ENCODE results near the gene NAP1L4.
A peak's percentile ranks its signal among the peaks of the same experiment; 100 is the strongest.
"Not testable (repeated sequence)": the region's sequence is repeated elsewhere in the genome, so short reads cannot be mapped to it uniquely, and the experiment has no call there.

The NAP1L4 gene

DNA sequence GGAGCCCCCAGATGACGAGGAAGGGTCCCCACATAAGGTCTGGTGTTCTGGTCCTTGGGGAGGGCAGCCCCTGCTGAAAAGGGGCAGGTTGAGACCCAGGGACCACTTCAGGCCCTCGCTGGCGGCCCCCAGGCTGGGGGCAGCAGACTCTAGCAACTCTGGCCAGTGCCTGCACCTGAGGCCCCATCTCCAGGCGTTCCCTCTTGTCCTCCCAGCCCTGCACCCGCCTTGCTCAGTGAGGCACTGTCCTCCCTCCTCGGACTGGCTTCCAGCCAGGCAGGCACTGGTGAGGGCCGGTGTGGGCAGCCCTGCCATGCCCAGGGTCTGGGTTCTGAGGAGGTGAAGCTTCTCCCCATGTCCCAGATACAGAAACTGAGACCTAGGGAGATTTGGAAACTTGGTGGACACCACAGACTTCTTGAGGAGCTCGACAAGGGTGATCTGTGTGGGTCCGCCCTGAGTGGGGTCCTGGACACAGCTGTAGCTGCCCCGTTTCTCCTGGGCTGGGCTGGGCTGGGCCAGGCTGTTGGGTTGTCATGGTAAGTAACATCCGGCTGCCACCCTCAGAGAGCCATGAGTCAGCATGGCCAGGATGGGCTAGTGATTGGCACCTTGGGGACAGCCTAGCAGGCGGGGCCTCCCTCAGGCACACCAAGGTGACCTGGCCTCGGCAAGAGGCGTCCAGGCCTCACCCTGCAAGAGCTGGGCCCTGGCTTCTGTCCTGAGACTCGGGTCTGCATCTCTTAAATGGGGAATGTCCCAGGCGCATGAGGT is 51.8 kb downstream of the NAP1L4 start:
- DNase-seq (ENCODE audit: low read depth in 1 of 2, low spot score in 1 of 2): no peak

DNA sequence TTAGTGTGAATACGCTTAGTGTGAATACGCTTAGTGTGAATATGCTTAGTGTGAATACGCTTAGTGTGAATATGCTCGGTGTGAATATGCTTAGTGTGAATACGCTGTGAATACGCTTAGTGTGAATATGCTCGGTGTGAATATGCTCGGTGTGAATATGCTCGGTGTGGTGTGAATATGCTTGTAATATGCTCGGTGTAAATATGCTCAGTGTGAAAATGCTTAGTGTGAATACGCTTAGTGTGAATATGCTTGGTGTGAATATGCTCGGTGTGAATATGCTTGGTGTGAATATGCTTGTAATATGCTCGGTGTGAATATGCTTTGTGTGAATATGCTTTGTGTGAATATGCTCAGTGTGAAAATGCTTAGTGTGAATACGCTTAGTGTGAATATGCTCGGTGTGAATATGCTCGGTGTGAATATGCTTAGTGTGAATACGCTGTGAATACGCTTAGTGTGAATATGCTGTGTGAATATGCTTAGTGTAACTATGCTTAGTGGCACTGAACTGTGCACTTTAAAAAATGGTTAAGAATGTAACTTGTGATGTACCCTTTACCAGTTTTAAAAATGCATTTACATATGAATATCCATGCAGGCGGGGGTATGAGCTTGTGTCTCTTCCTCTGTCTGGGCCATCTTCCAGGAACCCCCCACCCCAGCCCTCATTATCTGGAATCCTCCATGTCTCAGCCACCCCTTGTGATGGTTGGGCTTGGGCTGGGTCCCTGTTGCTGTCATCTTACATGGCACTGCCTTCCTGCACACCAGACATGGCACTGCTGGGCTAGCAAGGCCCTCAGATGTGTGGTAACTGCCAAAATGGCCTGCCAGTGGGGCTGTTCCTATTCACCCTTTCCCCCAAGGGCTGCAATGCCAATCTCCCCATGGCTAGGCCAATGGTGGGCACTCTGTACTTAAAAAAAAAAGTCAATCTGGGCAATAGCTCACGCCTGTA is 53.4 kb downstream of the NAP1L4 start:
- DNase-seq (ENCODE audit: low read depth in 1 of 2, low spot score in 1 of 2): not testable (repeated sequence)

DNA sequence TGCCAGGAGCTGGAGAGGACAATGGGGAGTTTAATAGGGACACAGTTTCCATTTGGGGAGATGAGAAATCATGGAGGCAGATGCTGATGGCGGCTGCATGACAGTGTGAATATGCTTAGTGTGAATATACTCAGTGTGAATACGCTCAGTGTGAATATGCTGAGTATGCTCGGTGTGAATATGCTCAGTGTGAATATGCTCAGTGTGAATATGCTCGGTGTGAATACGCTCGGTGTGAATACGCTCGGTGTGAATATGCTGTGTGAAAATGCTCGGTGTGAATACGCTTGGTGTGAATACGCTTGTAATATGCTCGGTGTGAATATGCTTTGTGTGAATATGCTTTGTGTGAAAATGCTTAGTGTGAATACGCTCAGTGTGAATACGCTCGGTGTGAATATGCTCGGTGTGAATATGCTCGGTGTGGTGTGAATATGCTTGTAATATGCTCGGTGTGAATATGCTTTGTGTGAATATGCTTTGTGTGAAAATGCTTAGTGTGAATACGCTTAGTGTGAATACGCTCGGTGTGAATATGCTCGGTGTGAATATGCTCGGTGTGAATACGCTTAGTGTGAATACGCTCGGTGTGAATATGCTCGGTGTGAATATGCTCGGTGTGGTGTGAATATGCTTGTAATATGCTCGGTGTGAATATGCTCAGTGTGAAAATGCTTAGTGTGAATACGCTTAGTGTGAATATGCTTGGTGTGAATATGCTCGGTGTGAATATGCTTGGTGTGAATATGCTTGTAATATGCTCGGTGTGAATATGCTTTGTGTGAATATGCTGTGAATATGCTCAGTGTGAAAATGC is 54.3 kb downstream of the NAP1L4 start:
- DNase-seq (ENCODE audit: low read depth in 1 of 2, low spot score in 1 of 2): not testable (repeated sequence)

DNA sequence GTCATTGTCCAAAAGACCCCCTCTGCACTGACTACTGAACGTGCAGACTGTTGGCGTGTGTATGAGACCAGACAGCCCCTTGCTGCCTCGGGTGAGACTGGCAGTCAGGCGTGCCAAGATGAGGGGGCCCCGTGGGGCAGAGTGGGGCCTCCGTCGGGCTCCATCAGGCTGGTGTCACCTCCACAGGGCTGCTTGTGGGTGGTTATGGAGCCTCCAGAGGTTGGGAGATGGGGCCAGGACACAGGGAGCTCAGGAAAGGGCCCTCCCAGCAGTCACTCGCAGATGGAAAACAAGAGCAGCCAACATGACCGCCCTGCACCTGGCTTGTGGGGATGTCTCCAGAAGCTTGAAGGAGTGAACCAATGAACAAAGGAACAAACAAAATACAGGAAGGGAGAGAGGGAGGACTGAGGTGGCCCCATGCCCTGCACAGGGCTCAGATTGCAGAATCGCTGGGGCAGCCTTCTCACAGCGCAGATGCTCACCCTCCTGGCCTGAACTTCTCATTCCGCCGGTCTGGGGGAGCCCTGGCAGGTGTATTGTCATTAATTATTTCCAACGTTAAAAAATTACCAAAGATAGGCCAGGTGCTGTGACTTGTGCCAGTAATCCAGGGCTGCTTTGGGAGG is 57.4 kb downstream of the NAP1L4 start:
- no peak for DNase-seq (ENCODE audit: low read depth in 1 of 2, low spot score in 1 of 2)

DNA sequence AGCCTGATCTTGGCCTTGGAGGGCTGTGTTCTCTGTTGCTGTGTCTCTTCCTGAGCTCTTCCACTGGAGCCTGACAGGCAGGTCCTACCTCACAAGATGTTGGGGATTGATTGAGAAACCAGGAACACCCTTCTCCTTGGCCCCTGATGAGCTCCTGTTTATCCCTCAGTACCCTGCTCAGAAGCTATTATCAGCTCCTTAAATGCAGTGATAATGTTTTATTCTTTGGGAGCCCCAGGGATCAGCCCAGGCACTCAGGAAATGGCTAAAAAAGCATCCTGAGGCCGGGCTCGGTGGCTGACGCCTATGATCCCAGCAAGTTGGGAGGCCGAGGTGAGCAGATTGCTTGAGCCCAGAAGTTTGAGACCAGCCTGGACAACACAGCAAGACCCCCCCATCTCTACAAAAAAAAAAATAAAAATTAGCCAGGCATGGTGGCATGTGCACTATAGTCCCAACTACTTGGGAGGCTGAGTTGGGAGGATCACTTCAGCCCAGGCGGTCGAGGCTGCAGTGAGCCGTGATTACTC is 58.0 kb downstream of the NAP1L4 start:
- DNase-seq (ENCODE audit: low read depth in 1 of 2, low spot score in 1 of 2): no peak

DNA sequence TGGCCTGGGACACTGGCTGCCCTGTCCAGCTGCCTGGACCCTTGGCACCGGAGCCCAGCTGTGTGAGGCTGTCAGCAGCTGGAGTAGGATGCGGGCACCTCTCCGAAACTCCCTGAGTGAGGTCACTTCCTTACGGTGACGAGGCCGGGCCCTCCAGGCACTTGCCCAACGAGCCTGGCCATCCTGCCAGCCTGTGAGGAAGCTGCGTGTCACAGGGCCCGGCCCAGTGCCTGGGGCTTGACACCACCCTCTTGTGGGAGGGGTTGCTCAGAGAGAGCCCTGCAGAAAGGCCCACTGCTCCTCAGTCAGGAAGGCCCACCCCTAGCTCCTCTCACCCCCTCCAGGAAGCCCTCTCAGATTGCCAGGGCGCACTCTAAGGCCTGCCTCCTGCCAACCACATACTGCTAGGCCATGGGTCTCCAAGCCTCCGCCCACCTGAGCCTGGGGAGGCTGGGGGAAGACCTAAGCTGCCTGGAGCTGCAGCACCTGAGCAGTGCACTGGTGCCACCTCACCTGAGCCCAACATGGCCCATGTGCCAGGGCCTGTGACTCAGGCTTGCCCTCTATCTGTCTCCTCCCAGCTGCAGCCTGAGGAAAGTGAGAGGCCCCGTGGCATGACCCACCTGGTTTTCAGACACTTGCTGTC is 58.6 kb downstream of the NAP1L4 start:
- no peak for DNase-seq (ENCODE audit: low read depth in 1 of 2, low spot score in 1 of 2)

DNA sequence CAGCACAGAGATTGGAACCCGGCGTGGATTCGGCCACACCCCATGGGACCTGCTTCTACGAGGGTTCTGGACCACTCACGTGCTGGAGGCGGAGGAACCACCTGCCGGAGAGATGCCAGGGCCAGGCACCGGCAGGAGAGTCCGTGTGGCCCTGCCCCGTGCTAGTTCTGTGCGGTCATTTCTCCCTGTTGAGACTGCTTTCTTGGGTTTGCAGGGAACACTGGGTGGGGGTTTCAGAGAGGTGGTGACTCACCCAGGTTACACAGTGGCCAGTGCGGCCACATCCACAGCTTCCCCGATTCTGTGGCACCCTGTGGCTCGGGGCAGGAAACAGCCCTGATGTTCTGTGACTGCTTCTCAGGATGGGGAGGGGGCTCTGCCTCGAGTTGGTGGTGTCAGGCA is 59.3 kb downstream of the NAP1L4 start:
- DNase-seq (ENCODE audit: low read depth in 1 of 2, low spot score in 1 of 2): no peak

DNA sequence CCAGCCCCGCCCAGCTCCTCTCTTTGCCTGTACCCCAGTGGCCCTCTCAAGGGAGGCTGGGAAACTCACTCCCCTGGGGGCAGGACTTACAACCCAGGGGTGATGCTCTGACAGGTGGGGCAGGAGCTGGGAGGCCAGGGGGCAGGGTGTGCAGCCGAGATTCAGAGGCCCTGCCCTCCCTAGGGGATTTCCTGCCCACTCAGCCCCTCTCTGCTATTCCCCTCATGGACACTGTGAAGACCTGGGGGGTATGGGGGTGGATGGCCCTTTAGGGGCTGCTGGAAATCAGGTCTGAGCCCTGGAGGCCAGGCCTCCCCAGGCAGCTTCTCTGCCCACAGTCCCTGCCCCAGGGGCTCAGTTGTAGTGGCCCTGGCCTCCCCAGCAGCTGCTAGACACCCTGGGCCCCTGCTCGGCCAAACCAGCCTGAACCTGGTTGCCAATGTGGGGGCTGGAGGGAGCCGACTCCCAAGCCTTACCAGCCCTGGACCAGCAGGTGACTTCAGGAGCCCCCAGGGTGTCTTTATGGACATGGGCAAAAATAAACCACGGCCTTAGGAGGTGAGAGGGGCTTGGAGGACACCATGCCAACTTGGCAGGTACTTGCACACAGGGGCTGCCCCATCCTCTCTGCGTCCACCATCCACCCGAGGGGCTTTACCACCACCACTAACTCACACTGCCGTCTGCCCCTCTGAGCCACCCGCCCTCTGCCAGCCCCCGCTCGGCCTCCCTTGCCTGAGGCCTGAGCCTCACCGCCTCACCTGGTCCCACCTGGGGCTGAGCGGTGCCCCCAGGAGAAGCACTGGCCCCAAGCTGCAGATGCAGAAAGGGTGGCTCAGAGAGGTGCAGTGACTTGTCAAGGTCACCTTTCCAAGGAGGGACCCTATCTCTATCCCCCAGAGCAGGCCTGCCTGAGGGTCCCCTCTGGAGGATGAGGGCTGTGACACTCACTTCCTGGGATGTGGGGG is 60.1 kb downstream of the NAP1L4 start:
- no peak for DNase-seq (ENCODE audit: low read depth in 1 of 2, low spot score in 1 of 2)

DNA sequence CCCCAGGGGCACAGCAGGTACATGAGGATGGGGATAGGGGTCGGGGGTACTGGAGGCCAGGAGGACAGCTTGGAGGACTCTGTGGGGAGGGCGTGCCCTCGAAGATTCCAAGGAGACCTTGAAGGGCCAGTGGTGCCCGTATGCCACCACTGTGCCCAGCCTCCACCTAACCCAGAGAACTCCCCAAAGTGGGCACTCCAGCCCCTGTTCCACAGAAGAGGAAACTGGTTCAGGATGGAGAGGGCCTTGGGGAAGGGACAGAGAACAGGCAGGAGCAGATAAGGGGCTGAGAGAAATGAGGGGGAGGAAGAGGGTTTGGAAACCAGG is 60.7 kb downstream of the NAP1L4 start:
- no peak for DNase-seq (ENCODE audit: low read depth in 1 of 2, low spot score in 1 of 2)

DNA sequence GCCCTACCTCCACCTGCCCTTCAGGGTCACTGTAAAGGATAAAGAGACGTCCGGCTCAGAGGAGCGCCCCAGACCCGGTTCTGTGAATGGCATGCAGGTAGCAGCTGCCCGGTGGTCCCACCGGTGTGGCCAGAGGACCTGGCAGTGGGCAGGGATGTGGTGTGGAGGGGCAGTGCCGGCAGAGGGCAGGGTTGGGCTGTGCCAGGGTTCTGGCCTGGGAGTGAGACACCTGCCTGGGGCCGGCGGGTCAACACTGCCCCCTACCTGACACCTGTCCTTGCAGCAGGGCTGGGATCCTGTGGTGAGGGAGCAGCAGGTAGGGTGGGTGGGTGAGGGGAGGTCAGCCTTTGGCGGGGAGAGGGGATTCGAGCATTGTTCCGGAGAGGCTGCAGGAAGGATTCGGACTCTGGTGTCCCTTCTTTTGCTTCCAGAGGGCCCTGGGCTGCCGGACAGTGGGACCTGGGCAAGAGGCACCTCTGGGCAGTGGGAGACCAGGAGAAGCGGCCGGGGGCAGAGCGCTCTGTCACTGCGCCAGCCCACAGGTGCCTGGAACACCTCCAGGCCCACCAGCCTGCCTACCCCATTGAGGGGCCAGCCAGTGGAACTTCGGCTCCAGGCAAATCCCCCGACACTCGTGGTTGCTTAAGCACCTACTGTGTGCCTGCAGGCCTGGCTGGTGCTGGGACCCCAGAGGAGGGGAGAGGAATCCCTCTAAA is 61.3 kb downstream of the NAP1L4 start:
- no peak for DNase-seq (ENCODE audit: low read depth in 1 of 2, low spot score in 1 of 2)

DNA sequence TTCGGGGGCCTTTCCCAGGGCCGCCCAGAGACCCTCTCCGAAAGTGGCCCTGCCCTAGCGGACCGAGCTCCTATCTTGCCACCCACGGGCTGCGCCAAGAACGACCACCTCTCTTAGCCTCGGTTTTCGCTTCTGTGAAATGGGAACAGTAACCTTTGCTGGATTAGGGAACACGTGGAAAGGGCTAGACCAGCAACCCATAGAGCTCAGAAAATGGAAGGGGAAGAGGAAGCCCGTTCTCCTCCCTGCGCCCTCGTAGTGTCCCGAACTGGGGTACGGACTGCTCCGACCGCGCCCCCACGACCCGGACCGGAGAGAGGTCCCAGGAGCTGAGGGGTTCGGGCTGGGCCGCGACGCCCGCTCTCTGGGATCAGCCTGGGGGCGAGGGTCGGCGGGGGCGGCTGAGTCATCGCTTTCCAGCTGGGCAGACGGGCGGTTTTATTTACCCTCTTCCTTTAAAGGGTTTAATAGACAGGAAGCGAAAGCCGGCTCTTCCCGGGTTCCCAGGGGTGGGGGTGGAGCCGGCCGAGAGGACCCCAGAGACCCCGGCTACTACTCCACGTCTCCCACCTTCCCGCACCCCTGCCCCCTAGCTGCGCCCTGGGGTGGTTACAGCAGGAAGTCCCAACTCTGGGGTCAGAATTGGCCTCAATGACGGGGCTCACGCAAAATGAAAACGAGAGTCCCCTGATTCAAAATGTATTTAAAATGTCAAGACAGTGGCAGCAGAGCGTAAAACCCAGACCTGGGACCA is 62.0 kb downstream of the NAP1L4 start:
- DNase-seq (ENCODE audit: low read depth in 1 of 2, low spot score in 1 of 2): no peak

DNA sequence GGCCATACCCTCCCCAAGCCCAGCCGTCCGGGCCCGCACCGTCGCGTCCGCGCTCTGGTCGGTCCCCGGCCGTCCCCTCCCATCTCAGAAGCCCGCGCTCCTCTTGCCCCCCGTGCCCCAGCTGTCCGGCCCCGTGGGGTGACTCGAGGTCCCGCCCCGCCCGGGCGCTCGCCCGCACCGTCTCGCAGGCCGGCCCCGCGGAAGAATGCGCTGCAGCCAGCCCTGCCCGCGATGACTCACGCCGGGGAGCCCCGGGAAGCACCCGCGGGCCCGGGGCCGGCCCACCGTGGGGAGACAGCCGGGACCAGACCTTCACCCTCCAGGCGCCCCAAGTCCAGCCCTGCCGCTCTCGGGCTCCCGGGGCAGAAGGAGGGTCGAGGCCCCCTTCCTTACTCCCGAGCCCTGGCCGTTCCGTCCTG is 62.6 kb downstream of the NAP1L4 start:
- DNase-seq (ENCODE audit: low read depth in 1 of 2, low spot score in 1 of 2): no peak

DNA sequence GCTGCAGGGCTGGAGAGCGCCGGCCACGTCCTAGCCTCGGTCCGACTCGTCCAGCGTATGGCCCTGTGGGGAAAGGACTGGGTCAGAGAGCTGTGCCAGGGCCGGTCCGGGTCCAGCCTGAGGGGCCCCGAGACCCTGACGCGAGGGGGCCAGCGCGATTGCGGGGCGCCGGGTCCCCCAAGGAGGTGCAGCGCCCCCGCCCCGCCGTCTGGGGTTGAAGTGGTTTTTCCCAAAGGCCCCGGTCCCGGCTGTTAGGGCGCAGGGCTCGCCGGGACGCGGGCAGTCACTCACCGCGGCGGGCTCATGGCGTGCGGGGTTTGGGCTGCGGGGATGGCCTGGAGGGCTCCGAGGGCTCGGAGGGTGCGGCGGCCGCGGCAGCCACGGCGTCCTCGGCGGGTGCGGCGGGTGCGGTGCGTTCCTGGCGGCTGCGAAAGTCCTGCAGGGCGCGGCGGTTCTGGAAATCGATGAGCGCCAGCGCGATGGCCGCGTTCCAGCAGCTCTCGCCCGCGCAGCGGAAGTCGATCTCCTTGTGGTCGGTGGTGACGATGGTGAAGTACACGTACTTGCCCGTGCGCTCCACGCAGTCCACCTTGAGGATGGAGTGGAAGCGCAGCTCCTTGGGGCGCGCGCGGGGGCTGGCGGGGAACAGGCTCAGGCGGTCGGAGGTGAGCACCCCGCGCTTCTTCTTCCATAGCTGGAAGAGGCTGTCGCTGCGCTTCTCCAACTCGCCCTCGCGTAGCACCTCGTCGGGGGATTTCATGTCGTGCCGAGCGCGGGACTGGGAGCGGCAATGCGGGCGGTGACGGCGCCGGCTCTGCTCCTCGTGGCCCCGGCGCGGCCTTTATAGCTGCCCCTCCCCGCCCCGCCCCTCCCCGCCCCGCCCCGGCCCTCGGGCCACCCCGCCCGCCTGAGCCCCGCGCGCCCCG is 63.3 kb downstream of the NAP1L4 start, which contains the start of gene PHLDA2:
Gene PHLDA2, minus strand, starts transcription at position 816 of the 926 bp plus-strand sequence. Its CDS starts 56 bp downstream, at position 760.
- peak in 1 of 2 donors; percentile 39 for DNase-seq (ENCODE audit: low read depth in 1 of 2, low spot score in 1 of 2)

DNA sequence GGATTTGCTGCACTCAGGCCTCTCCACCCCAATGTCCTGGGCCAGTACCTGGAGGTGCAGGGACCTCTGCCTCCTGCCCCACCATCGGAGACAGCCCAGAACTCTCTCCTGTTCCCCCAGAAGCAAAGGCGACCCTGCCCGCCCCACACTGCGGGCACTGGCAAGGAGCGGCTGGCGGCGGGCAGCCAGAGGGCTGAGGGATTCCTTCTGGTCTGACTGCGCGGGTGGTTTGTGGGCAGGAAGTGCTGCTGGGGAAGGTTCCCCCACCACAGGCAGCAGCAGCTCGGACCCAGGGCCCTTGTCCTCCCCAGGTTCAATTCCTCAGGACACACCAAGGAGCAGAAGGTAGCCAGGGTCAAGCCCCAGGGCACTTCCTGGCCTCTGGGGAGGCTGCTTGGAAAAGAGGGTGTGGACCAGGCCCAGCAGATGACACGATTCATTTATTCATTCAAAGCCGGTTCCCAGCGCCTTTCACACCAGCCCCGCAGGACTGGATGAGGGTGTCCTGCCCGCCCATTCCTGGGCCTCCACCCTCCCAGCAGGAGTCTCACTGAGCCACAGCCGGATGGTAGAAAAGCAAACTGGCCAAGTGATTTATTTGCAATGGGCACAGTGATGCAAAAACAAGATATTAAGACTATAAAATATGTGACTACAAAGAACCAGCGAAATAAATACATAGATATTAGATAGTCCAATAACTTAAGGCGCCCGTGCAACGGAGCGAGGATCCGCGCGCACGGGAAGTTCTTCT is 64.1 kb downstream of the NAP1L4 start:
- no peak for DNase-seq (ENCODE audit: low read depth in 1 of 2, low spot score in 1 of 2)

DNA sequence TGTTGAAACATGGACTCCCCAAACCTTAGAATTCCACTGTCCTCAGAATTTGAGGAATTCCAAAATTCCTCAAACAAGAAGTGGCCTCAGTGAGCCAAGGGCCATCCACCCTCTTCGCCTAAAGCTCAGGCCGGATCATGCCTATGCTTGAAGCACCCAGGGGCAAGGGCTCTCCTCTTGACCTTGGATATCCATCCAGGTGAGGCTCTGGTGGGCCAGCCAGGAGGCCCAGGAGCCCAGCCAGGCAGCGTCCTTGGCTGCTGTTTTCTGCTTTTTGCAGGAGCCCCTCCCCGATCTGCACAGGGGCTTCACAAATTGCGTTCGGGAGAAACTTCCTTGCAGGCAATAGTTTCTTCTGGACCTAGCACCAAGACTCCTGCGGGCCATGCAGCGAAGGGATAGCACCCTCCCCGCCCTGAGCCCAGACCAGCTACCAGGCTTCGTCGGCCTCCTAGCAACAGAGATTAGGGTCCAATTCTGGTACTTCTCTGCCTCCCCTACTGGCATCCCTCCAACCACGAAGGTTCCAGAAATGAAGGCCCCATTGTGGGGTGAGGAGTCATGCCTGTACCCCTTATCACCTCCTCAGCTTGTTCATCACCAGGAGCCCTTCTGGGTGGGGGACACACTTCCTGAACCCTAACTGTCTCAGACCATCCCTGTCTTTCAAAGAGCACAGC is 64.9 kb downstream of the NAP1L4 start:
- DNase-seq (ENCODE audit: low read depth in 1 of 2, low spot score in 1 of 2): no peak

Data from activated CD4-positive, alpha-beta T cell treated with anti-CD3 and anti-CD28 coated beads, Interleukin-2, amount 50 U/mL, for 24 hours (primary cell).